ENCODE results near the gene PDGFD.

PDGFD gene

DNA sequence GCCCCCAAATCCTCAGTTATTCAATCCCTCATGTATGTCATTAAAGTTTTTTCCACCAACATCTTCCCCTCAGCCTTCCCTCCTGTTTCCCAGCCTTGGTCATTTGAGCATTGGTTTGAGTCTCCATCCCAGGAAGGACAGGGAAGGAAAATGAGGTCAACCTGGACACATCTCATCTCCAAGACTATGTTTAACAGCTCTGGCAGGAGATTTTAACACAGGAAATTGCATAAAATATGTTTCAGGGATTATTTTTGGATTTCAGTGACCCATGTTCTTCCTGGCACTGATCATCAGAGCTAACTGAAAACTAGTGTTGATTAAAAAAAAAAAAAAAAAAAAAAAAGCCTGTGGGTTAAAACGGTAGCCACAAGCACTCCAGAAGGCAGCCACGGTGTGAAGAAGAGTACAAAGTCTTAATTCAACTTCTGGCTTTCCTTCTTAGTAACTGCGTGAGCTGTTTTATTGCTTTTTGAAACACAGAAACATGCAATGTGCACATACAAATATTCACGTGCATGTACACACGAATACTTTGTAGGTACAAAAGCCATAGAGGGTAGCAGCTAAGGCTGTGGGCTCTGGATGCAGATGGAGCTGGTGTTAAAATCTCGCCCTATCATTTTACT lies 291.9 kb downstream of the PDGFD start:
- no peak for DNase-seq

GRCh38 chr11:103870821-103871309 lies 293.1 kb downstream of the PDGFD start:
- no peak for DNase-seq

DNA sequence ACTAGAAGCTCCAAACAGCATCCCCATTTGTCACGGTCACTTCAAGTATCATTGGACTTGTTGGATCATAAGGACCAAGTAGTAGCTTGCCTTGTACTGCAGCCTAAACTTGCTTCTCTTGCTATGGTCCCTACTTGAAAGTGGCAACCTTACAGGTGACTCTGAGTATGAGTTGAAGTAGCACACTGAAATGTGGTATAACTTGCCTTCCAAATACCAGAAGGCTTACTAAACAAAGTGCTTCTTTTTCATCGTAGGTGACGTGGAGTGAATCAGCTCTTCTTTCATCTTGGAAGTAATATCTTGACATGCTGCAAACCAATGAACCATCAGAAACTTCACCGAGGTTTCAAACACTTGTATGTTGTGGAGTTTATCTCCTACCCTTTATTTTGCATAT lies 296.5 kb downstream of the PDGFD start:
- DNase-seq: no peak

GRCh38 chr11:103863497-103863896 lies 300.4 kb downstream of the PDGFD start:
- DNase-seq: no peak

DNA sequence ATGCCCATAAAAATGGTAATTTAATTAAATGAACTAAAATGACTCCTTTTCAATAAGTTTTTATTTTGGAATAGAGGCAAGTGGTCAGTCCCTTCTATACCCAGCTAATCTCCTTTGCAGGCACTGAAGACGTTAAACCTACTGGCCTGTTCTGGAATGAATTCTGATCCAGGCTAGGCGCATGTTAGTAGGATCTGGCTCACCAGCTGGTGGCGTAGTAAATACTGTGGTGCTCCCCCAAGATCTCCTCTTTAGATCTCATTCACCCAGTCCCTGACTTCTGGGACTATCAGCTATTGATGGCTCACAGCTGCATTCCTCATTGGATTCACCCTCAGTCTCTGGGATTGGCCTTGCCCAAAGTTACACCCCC lies 301.2 kb downstream of the PDGFD start:
- no peak for DNase-seq

DNA sequence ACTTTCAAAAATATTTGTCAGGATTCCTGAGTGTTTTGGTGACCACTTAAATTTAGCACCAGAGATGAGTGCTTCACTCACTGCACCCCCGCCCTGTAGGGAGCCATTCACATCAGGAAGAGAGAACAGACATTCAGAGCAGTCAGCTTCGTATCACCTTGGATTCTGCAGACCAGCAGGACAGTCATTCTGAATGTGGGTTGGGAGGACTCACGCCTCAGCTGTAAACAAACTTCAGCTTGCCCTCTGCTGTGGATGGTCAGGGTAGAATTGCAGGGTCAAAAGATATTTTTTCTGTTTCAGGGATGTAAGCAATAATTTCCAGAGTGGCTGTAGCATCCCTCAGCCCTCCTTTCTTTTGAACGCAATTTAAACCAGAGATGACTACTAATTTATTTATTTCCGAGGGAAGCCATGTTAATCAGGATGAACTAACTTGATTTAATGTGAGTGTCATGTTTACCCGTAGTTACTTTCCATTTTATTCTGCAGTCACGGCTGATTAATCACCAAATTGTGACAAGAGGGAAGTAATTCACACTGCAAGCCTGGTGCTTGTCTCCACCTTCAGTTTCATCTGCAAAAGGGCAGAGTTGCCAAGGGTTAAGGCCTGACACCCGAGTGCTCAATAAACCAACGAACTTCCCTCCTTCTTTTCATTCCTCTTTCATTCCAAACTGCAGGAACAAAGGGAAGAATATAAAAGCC lies 301.7 kb downstream of the PDGFD start:
- DNase-seq: no peak
